ENCODE data around the gene ASPG.

Gene ASPG

DNA sequence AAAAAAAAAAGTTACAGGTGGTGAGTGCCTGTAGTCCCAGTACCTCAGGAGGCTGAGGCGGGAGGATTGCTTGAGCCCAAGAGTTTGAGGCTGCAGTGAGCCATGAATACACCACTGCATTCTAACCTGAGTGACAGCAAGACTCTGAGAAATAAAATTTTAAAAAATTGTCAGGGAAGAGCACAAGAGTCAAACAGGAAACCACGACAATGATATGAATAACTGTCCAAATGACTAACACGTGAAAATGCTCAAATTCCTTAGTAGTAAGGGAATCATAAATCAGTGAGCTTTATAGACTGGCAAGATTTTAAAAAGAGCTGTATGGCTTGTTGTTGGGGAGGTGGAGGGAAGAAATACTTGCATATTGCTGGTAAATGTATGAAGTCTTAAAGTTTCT is 12.9 kb upstream of the ASPG start:
- peak; percentile 41 for DNase-seq (ENCODE audit: low read depth, low spot score)
- no peak overlapping the region for H3K4me3 ChIP-seq (ENCODE audit: low read length)

GRCh38 chr14:104073764-104074163 is 11.7 kb upstream of the ASPG start:
- no peak for DNase-seq (ENCODE audit: low read depth, low spot score)
- H3K4me3 ChIP-seq (ENCODE audit: low read length) = no peak overlapping the region

- no peak overlapping the region for H3K4me3 ChIP-seq (ENCODE audit: low read length)
- DNase-seq (ENCODE audit: low read depth, low spot score) = peak; percentile 75
Observed at GRCh38 chr14:104075530-104076151, 9.9 kb upstream of the ASPG start.

GRCh38 chr14:104076743-104077142 is 8.8 kb upstream of the ASPG start:
- peak; percentile 67 for DNase-seq (ENCODE audit: low read depth, low spot score)

DNA sequence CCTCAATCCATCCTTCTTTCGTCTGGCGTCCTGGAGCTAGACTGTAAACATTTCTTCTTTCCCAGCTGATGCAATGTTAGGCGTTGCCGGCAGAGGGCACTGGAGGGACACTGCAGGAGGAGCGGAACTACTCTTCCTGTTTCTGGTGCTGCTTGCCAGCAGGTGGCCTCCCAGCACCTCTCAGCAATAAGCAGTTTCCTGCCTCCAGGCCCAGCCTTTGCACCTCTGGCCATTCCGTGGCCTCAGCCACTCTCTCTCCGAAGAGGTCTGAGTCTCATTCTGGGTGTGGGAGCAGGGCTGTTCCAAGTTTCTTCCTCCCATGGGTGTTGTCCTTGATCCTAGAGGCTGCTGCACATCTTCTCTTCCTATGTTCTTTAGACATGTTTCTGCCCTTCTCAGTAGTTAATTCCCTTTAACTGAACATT is 7.5 kb upstream of the ASPG start:
- peak overlapping the region; percentile 15 for H3K4me3 ChIP-seq (ENCODE audit: low read length)
- peak; percentile 93 for DNase-seq (ENCODE audit: low read depth, low spot score)

More at GRCh38 chr14:104076743-104077142, 8.8 kb upstream of the ASPG start:
- H3K4me3 ChIP-seq (ENCODE audit: low read length) = peak overlapping the region; percentile 11; the same call in 1 of the 2 replicates

- H3K4me3 ChIP-seq (ENCODE audit: low read length) = no peak overlapping the region
- DNase-seq (ENCODE audit: low read depth, low spot score) = no peak
Observed at GRCh38 chr14:104080376-104081260, 4.9 kb upstream of the ASPG start.

DNA sequence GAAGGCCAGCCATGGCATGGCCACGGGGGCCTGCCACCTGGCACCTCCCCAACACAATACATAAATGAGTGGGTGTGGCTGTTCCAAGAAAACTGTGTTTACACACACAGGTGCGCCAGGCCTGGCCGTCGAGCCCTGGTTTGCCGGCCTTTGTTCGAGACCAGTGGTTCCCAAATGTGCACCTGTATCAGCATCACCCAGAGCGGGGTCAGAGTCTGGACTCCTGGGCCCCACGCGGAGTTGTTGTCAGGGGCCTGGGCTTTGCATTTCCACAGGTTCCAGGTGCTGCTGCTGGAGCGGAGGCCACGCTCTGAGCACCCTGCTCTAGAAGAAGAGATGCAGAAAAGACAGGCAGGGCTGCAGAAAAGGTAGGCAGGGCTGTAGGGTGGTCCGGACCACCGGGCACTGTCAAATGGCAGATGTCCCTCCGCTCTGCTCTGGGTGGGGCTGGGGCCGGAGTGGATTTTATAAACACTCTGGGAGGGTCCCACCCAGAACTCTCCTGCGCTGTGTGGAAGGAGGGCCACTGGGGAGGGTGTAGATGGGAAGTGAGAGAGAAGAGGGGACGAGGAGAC is 4.2 kb upstream of the ASPG start:
- no peak overlapping the region for H3K4me3 ChIP-seq (ENCODE audit: low read length)
- DNase-seq (ENCODE audit: low read depth, low spot score) = no peak

GRCh38 chr14:104081951-104082464 is 3.5 kb upstream of the ASPG start:
- DNase-seq (ENCODE audit: low read depth, low spot score) = no peak

GRCh38 chr14:104082807-104083206 is 2.7 kb upstream of the ASPG start:
- no peak for DNase-seq (ENCODE audit: low read depth, low spot score)
- H3K4me3 ChIP-seq (ENCODE audit: low read length) = no peak overlapping the region

More at GRCh38 chr14:104081951-104082464, 3.5 kb upstream of the ASPG start:
- H3K4me3 ChIP-seq (ENCODE audit: low read length) = no peak overlapping the region

GRCh38 chr14:104084251-104085002 is 1.1 kb upstream of the ASPG start:
- DNase-seq (ENCODE audit: low read depth, low spot score) = no peak
- no peak overlapping the region for H3K4me3 ChIP-seq (ENCODE audit: low read length)

- no peak for DNase-seq (ENCODE audit: low read depth, low spot score)
- no peak overlapping the region for H3K4me3 ChIP-seq (ENCODE audit: low read length)
Observed at GRCh38 chr14:104085889-104086201, 345 bp downstream of the ASPG start.

GRCh38 chr14:104086210-104086660 is 735 bp downstream of the ASPG start:
- no peak overlapping the region for H3K4me3 ChIP-seq (ENCODE audit: low read length)
- no peak for DNase-seq (ENCODE audit: low read depth, low spot score)

- no peak for DNase-seq (ENCODE audit: low read depth, low spot score)
- H3K4me3 ChIP-seq (ENCODE audit: low read length) = no peak overlapping the region
Observed at GRCh38 chr14:104086661-104087461, 1.4 kb downstream of the ASPG start.

DNA sequence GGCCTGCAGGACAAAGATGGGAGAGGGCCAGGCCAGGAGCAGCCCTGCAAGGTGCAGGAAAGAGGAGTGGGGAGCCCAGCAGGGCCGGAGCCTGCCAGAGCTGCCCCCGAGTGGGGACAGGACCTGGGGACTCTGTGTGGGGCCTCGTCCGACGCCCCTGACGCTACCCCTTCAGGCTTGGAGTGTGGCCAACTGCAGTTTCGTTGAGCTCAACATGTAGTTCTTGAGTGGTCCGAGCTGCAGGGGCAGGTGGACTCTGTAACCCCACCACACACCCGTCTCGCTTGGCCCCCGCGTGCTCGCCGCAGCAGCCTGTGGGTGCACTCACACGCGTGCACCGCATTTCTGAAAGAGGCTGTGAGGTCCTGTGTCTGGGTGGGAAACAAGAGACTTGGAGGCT is 2.0 kb downstream of the ASPG start:
- no peak for DNase-seq (ENCODE audit: low read depth, low spot score)
- no peak overlapping the region for H3K4me3 ChIP-seq (ENCODE audit: low read length)

DNA sequence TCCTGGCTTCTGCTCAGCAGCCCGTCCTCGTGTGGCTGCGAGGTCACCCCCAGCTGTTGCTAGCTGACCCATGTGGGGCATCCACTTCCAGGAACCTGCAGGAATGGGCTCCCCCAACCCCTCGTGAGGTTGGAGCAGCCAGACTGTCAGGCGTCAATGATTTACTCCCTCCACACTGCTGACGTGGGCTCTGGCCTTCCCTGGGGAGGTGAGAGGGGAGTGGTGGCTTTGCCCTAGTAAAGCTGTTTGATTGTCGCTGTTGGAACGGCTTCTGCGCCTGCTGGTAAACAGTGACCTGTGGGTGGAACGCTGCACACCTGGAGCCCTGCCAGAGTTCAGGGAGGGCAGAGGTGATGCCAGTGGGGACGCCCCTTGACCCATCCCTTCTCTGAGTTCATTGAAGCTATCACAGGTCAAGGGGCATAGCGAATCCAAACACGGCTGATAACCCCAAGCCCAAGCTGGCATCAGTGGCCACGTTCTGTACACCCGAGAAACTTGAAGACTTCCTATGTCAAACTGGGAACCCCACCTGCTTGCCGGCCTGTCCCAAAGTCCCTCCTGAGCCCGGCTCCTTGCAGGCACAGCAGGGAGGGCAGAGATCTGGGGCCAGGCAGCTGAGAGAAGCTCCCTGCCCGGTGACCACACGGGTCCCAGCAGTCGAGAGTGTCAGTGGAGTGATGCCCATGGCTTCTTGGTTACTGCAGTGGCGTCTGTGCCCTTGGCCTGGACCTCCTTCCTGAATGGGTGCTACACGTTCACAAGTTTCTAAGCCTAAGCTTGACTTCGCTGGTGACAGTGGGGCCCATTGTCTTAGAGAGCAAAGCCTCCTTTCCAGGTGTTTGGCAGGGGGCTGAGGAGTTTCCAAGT is 2.7 kb downstream of the ASPG start:
- no peak overlapping the region for H3K4me3 ChIP-seq (ENCODE audit: low read length)
- no peak for DNase-seq (ENCODE audit: low read depth, low spot score)

DNA sequence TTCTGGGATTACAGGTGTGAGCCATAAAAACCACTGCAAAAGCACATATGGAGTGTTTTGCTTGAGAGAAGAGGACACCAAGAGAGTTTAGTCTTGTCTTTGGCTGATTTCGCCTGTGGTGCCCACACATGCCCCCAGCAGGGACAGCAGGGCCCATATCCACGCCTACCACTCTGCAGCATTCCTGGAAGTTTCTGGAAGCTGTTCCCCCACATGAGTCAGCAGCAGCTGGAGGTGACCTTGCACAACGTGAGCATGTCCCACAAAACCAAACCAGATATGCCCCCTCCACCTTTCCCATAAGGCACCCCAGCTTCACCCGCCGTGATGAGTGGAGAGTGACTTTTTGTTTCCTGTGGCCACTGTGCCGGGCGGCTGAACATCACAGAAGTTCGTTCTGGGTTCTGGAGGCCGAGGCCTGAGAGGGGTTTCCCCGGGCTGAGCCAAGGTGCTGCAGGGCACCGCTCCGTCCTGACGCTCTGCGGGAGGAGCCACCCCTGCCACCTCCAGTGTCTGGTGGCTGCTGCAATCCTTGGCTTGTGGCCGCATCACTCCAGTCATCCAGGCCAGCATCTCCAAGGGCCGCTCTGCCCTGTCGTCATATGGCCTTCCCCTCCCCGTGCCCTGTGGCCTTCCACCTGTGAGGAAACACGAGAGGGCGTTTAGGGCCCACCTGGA is 4.7 kb downstream of the ASPG start:
- DNase-seq (ENCODE audit: low read depth, low spot score) = no peak
- no peak overlapping the region for H3K4me3 ChIP-seq (ENCODE audit: low read length)
